ENCODE measurements around the gene DCDC2. TPM values are rescaled to one million over a fixed set of nuclear protein-coding genes. Genes with fewer than 3 reads are reported as not detected.
A peak's percentile ranks its signal among the peaks of the same experiment; 100 is the strongest.

The DCDC2 gene
- polyA plus RNA-seq (2013), result 0.07 and 0.08 TPM in 2 replicates

- H3K14ac ChIP-seq (ENCODE audit: low read length), result no peak within 1 kb of the TSS
- no peak within 1 kb of the TSS for H4K91ac ChIP-seq (ENCODE audit: low read depth, low read length)
- WGBS (ENCODE audit: extremely low coverage, insufficient coverage, insufficient read length), result no CpG with 5 or more reads among the region's 61 CpGs
- no peaks in the 10 kb centered on the region for H3K79me2 ChIP-seq (ENCODE audit: control insufficient read depth, insufficient read depth, low read length, poor library complexity)
- no peak within 1 kb of the TSS for H3K18ac ChIP-seq (ENCODE audit: low read length)
- DNase-seq, result peak; percentile 71 to 78
- no peak within 1 kb of the TSS for H2AK5ac ChIP-seq (ENCODE audit: low read length)
- no peak within 1 kb of the TSS for H2AFZ ChIP-seq (ENCODE audit: insufficient read depth, low read length, poor library complexity)
- H3K27ac ChIP-seq (ENCODE audit: low read depth, low read length), result no peak within 1 kb of the TSS
- no peak within 1 kb of the TSS for H2BK5ac ChIP-seq (ENCODE audit: low read depth, low read length, poor library complexity)
- H3K4me2 ChIP-seq (ENCODE audit: low read length), result no peak within 1 kb of the TSS
- no peaks in the 10 kb centered on the region for H3K27me3 ChIP-seq (ENCODE audit: insufficient read depth, low read length)
- H3K9me3 ChIP-seq (ENCODE audit: insufficient read depth, low read depth, low read length), result peaks cover 5% of the 10 kb centered on the region
- H3K4me1 ChIP-seq (ENCODE audit: control insufficient read depth in 1 of 2, insufficient read depth in 2 of 2, low read length in 2 of 2), result peaks cover 0 to 3% of the 10 kb centered on the region in 2 experiments
- no peak within 1 kb of the TSS for H4K8ac ChIP-seq (ENCODE audit: low read depth, low read length)
- no peak within 1 kb of the TSS for H3K4me3 ChIP-seq (ENCODE audit: low read depth, low read length)
- H3K36me3 ChIP-seq (ENCODE audit: control insufficient read depth in 1 of 2, insufficient read depth in 2 of 2, low read length in 2 of 2), result no peaks in the 10 kb centered on the region
- H3K79me1 ChIP-seq (ENCODE audit: low read length), result no peaks in the 10 kb centered on the region
- H3K9ac ChIP-seq (ENCODE audit: low read length), result no peak within 1 kb of the TSS
- no peak within 1 kb of the TSS for H3K23ac ChIP-seq (ENCODE audit: low read length)
- H3K4ac ChIP-seq (ENCODE audit: low read depth, low read length), result no peak within 1 kb of the TSS
- no peak within 1 kb of the TSS for H2BK12ac ChIP-seq (ENCODE audit: low read length)
- no peak within 1 kb of the TSS for H2BK120ac ChIP-seq (ENCODE audit: insufficient read depth, low read length, poor library complexity)
- no peak within 1 kb of the TSS for H4K12ac ChIP-seq (ENCODE audit: low read depth, low read length)
These were observed at the start of gene DCDC2 for GRCh38 chr6:24357336-24358218. DCDC2 (minus strand) TSS chr6:24358059; CDS start chr6:24357750, 309 bp downstream.

DNA sequence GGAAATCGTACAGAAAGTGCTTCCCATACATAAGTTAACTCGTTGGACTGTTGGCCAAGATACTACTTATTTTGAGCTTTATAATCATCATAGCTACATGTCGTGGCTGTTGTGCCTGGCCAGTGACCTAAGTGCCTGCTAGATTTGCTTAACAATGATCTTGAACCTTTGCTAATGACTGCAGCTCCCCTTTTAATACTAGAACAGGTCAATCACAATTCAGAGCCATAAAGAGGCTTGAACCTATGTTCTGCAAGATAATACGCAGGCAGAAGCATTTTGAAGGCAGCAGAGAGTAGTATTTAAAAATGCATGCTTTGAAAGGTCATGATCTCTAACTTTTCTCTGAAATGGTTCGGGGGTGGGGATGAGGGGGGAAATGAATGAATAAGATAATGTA lies 47.4 kb upstream of the DCDC2 start:
- Histone ChIP-seq H3K4ac (ENCODE audit: low read depth, low read length) (no peak overlapping the region), H3K36me3 (ENCODE audit: control insufficient read depth in 1 of 2, insufficient read depth in 2 of 2, low read length in 2 of 2) (peaks cover 5 to 14% of the 10 kb centered on the region in 2 experiments), H2BK120ac (ENCODE audit: insufficient read depth, low read length, poor library complexity) (no peak overlapping the region), H2BK5ac (ENCODE audit: low read depth, low read length, poor library complexity) (no peak overlapping the region), H3K4me1 (ENCODE audit: control insufficient read depth in 1 of 2, insufficient read depth in 2 of 2, low read length in 2 of 2) (peaks cover 4 to 6% of the 10 kb centered on the region in 2 experiments), H3K9ac (ENCODE audit: low read length) (no peak overlapping the region), H4K12ac (ENCODE audit: low read depth, low read length) (no peak overlapping the region), H4K8ac (ENCODE audit: low read depth, low read length) (no peak overlapping the region), H2AK5ac (ENCODE audit: low read length) (no peak overlapping the region), H3K9me3 (ENCODE audit: insufficient read depth, low read depth, low read length) (no peaks in the 10 kb centered on the region), H3K4me2 (ENCODE audit: low read length) (no peak overlapping the region), H3K79me1 (ENCODE audit: low read length) (peaks cover 5% of the 10 kb centered on the region), H3K27me3 (ENCODE audit: insufficient read depth, low read length) (no peaks in the 10 kb centered on the region), H3K14ac (ENCODE audit: low read length) (no peak overlapping the region), H3K18ac (ENCODE audit: low read length) (no peak overlapping the region), H3K23ac (ENCODE audit: low read length) (peak overlapping the region; percentile 64), H3K4me3 (ENCODE audit: low read depth, low read length) (no peak overlapping the region), H2AFZ (ENCODE audit: insufficient read depth, low read length, poor library complexity) (no peak overlapping the region), H2BK12ac (ENCODE audit: low read length) (no peak overlapping the region), H4K91ac (ENCODE audit: low read depth, low read length) (no peak overlapping the region), H3K27ac (ENCODE audit: low read depth, low read length) (no peak overlapping the region), H3K79me2 (ENCODE audit: control insufficient read depth, insufficient read depth, low read length, poor library complexity) (peaks cover 6% of the 10 kb centered on the region)
- WGBS (ENCODE audit: extremely low coverage, insufficient coverage, insufficient read length), result no CpG with 5 or more reads among the region's 5 CpGs
- no peak for DNase-seq

GRCh38 chr6:24403501-24403824 lies 45.6 kb upstream of the DCDC2 start:
- Histone ChIP-seq H2AFZ (ENCODE audit: insufficient read depth, low read length, poor library complexity) (peak overlapping the region; percentile 90), H2BK5ac (ENCODE audit: low read depth, low read length, poor library complexity) (no peak overlapping the region), H3K4me3 (ENCODE audit: low read depth, low read length) (peak overlapping the region; percentile 93), H3K27ac (ENCODE audit: low read depth, low read length) (no peak overlapping the region), H4K8ac (ENCODE audit: low read depth, low read length) (peak overlapping the region; percentile 89), H3K23ac (ENCODE audit: low read length) (no peak overlapping the region), H4K12ac (ENCODE audit: low read depth, low read length) (no peak overlapping the region), H3K79me1 (ENCODE audit: low read length) (peaks cover 5% of the 10 kb centered on the region), H3K4me2 (ENCODE audit: low read length) (peak overlapping the region; percentile 82), H3K14ac (ENCODE audit: low read length) (no peak overlapping the region), H3K9ac (ENCODE audit: low read length) (peak overlapping the region; percentile 67), H2BK12ac (ENCODE audit: low read length) (no peak overlapping the region), H3K36me3 (ENCODE audit: control insufficient read depth in 1 of 2, insufficient read depth in 2 of 2, low read length in 2 of 2) (peaks cover 3 to 9% of the 10 kb centered on the region in 2 experiments), H3K4ac (ENCODE audit: low read depth, low read length) (peak overlapping the region; percentile 94), H2BK120ac (ENCODE audit: insufficient read depth, low read length, poor library complexity) (no peak overlapping the region), H3K9me3 (ENCODE audit: insufficient read depth, low read depth, low read length) (no peaks in the 10 kb centered on the region), H3K79me2 (ENCODE audit: control insufficient read depth, insufficient read depth, low read length, poor library complexity) (peaks cover 6% of the 10 kb centered on the region), H3K27me3 (ENCODE audit: insufficient read depth, low read length) (no peaks in the 10 kb centered on the region), H4K91ac (ENCODE audit: low read depth, low read length) (peak overlapping the region; percentile 56), H2AK5ac (ENCODE audit: low read length) (no peak overlapping the region), H3K18ac (ENCODE audit: low read length) (no peak overlapping the region), H3K4me1 (ENCODE audit: control insufficient read depth in 1 of 2, insufficient read depth in 2 of 2, low read length in 2 of 2) (peaks cover 4 to 6% of the 10 kb centered on the region in 2 experiments)
- no CpG with 5 or more reads among the region's 12 CpGs for WGBS (ENCODE audit: extremely low coverage, insufficient coverage, insufficient read length)
- peak in 1 of 2 donors; percentile 6 for DNase-seq

- Histone ChIP-seq H3K36me3 (ENCODE audit: control insufficient read depth in 1 of 2, insufficient read depth in 2 of 2, low read length in 2 of 2) (peaks cover 3 to 9% of the 10 kb centered on the region in 2 experiments), H3K27me3 (ENCODE audit: insufficient read depth, low read length) (no peaks in the 10 kb centered on the region), H3K14ac (ENCODE audit: low read length) (peak within 1 kb of the TSS; percentile 80), H3K27ac (ENCODE audit: low read depth, low read length) (peak within 1 kb of the TSS; percentile 13), H2BK5ac (ENCODE audit: low read depth, low read length, poor library complexity) (peak within 1 kb of the TSS; percentile 42), H2BK12ac (ENCODE audit: low read length) (no peak within 1 kb of the TSS), H4K12ac (ENCODE audit: low read depth, low read length) (peak within 1 kb of the TSS; percentile 55), H2AK5ac (ENCODE audit: low read length) (no peak within 1 kb of the TSS), H3K18ac (ENCODE audit: low read length) (peak within 1 kb of the TSS; percentile 66), H3K4me3 (ENCODE audit: low read depth, low read length) (peak within 1 kb of the TSS; percentile 93), H3K4me2 (ENCODE audit: low read length) (peak within 1 kb of the TSS; percentile 82), H3K9me3 (ENCODE audit: insufficient read depth, low read depth, low read length) (no peaks in the 10 kb centered on the region), H3K9ac (ENCODE audit: low read length) (peak within 1 kb of the TSS; percentile 67), H3K23ac (ENCODE audit: low read length) (no peak within 1 kb of the TSS), H3K79me1 (ENCODE audit: low read length) (peaks cover 5% of the 10 kb centered on the region), H4K8ac (ENCODE audit: low read depth, low read length) (peak within 1 kb of the TSS; percentile 89), H3K4ac (ENCODE audit: low read depth, low read length) (peak within 1 kb of the TSS; percentile 94), H3K4me1 (ENCODE audit: control insufficient read depth in 1 of 2, insufficient read depth in 2 of 2, low read length in 2 of 2) (peaks cover 4 to 6% of the 10 kb centered on the region in 2 experiments), H2AFZ (ENCODE audit: insufficient read depth, low read length, poor library complexity) (peak within 1 kb of the TSS; percentile 90), H4K91ac (ENCODE audit: low read depth, low read length) (peak within 1 kb of the TSS; percentile 56), H3K79me2 (ENCODE audit: control insufficient read depth, insufficient read depth, low read length, poor library complexity) (peaks cover 6% of the 10 kb centered on the region), H2BK120ac (ENCODE audit: insufficient read depth, low read length, poor library complexity) (peak within 1 kb of the TSS; percentile 60)
- no CpG with 5 or more reads among the region's 63 CpGs for WGBS (ENCODE audit: extremely low coverage, insufficient coverage, insufficient read length)
- DNase-seq, result peak; percentile 96 to 97
These were observed 45.0 kb upstream of the DCDC2 start, which contains the start of gene MRS2 for GRCh38 chr6:24402697-24403500. MRS2 (plus strand) TSS chr6:24402936; CDS start chr6:24403047, 111 bp downstream.
